K562 (cell line): ENCODE data around the gene HPSE2. TPM values are rescaled to one million over a fixed set of nuclear protein-coding genes. Genes with fewer than 3 reads are reported as not detected.

Source experiments
- BCL6 ChIP-seq: fragments of 250-450 bp; sonication (Bioruptor Pico); IDR thresholded peaks from 2 replicates; pipeline ENCODE4 v1.4.0; 2020
- FOXA3 ChIP-seq, 2 experiments: fragments of 450-650 bp in 1 of 2; sonication (generic) in 1 of 2; formaldehyde crosslinking; IDR thresholded peaks in 1 of 2; conservative IDR thresholded peaks in 1 of 2; 2 replicates each; pipeline versions ENCODE4 v1.4.0 to v1.8.0; 2020 to 2022; ENCODE audit warnings: mild to moderate bottlenecking in 2 of 2, missing genetic modification reagents in 1 of 2
- HNRNPH1 ChIP-seq: fragments of 200-400 bp; formaldehyde crosslinking; optimal IDR thresholded peaks from 2 replicates; pipeline ENCODE3; 2017; ENCODE audit warnings: low read depth, mild to moderate bottlenecking, low read length, moderate library complexity
- HOXB6 ChIP-seq: fragments of 250-450 bp; sonication (Bioruptor Pico); IDR thresholded peaks from 2 replicates; pipeline ENCODE4 v1.5.1; 2022; ENCODE audit warnings: mild to moderate bottlenecking, borderline replicate concordance
- MAFK ChIP-seq: IDR thresholded peaks from 2 replicates; pipeline ENCODE4 v1.6.1; 2011; ENCODE audit warnings: low read length, improper control_type of control experiment
- PTTG1 ChIP-seq: fragments of 450-650 bp; IDR thresholded peaks from 2 replicates; pipeline ENCODE4 v1.6.1; 2016; ENCODE audit warnings: low read depth, mild to moderate bottlenecking, missing genetic modification characterization, missing compliant biosample characterization
- SRF ChIP-seq, 2 experiments: fragments of 250-450, 450-650 bp in 1 of 2; sonication (Bioruptor Pico) in 1 of 2; sonication (generic) in 1 of 2; formaldehyde crosslinking; IDR thresholded peaks; 2 replicates each; pipeline versions ENCODE4 v1.5.0 to v1.5.1; 2020 to 2022; ENCODE audit warnings: mild to moderate bottlenecking in 1 of 2, missing genetic modification reagents in 1 of 2
- SUPT5H ChIP-seq: fragments of 450-650 bp; IDR thresholded peaks from 2 replicates; pipeline ENCODE4 v1.6.1; 2016
- TCF3 ChIP-seq: sonication (generic); formaldehyde crosslinking; IDR thresholded peaks from 2 replicates; pipeline ENCODE4 v1.4.0; 2020; ENCODE audit warnings: mild to moderate bottlenecking, missing genetic modification reagents
- TGIF2 ChIP-seq: sonication (generic); formaldehyde crosslinking; IDR thresholded peaks from 2 replicates; pipeline ENCODE4 v1.8.1; 2022; ENCODE audit warnings: mild to moderate bottlenecking, missing genetic modification reagents, moderate library complexity
- ZNF347 ChIP-seq: fragments of 450-650 bp; formaldehyde crosslinking; IDR thresholded peaks from 2 replicates; pipeline ENCODE4 v1.4.0; 2020; ENCODE audit warnings: low read depth, mild to moderate bottlenecking, moderate library complexity
- ZZZ3 ChIP-seq: fragments of 450-650 bp; IDR thresholded peaks from 2 replicates; pipeline ENCODE4 v1.6.1; 2016; ENCODE audit warnings: antibody characterized with exemption, mild to moderate bottlenecking, moderate library complexity
- polyA plus RNA-seq, 8 experiments: library from polyadenylated mRNA; depleted of rRNA in 4 of 8; stranded (reverse) in 5 of 8; unstranded in 3 of 8; fragments of >200 nt; fragmentation: Nextera tagmentation in 2 of 8; fragmentation: Illumina TruSeq in 1 of 8; extraction: Ambion mirVana in 2 of 8; extraction: Trizol in 1 of 8; gene quantifications; 2 replicates each; pipeline versions ENCODE4 v1.2.1 to v1.2.3, GENCODE V29; 2011 to 2014; ENCODE audit warnings: inconsistent platforms in 1 of 8, missing spikeins in 1 of 8
- total RNA-seq, 7 experiments: library from RNA; depleted of rRNA in 6 of 7; stranded (reverse); fragments of >200 nt in 6 of 7; fragmentation: Illumina TruSeq in 2 of 7; extraction: Trizol in 2 of 7; gene quantifications; 2 replicates each; pipeline versions ENCODE4 v1.2.1 to v1.2.3, GENCODE V29; 2011 to 2021; ENCODE audit warnings: low replicate concordance in 1 of 7
- TF ChIP-seq, protein P1 (sequence below), 2 experiments: fragments of 450-650 bp in 1 of 2; sonication (generic) in 1 of 2; formaldehyde crosslinking; conservative IDR thresholded peaks; 2 replicates each; pipeline versions ENCODE4 v1.4.0 to v1.8.1; 2020 to 2022; ENCODE audit warnings: mild to moderate bottlenecking in 1 of 2, missing genetic modification reagents in 1 of 2
- TF ChIP-seq, protein P2 (sequence below): fragments of 250-450 bp; sonication (Bioruptor Pico); IDR thresholded peaks from 2 replicates; pipeline ENCODE4 v1.4.0; 2020; ENCODE audit warnings: mild to moderate bottlenecking, moderate library complexity
- TF ChIP-seq, protein P3 (sequence below): fragments of 450-650 bp; IDR thresholded peaks from 2 replicates; pipeline ENCODE4 v1.6.1; 2016; ENCODE audit warnings: antibody characterized with exemption
- TF ChIP-seq, protein P4 (sequence below): fragments of 450-650 bp; IDR thresholded peaks from 2 replicates; pipeline ENCODE4 v1.7.0; 2016; ENCODE audit warnings: borderline replicate concordance
- TF ChIP-seq, protein P5 (sequence below): fragments of 450-650 bp; IDR thresholded peaks from 2 replicates; pipeline ENCODE4 v1.6.1; 2018; ENCODE audit not compliant: partially characterized antibody

Gene HPSE2
- total and polyA plus RNA-seq, 9 of the 15 experiments (the other 6 are each of a cell fraction or from before 2014, with no cell fraction given): 0.03 to 0.10 (median 0.04) TPM; not detected in 2

DNA sequence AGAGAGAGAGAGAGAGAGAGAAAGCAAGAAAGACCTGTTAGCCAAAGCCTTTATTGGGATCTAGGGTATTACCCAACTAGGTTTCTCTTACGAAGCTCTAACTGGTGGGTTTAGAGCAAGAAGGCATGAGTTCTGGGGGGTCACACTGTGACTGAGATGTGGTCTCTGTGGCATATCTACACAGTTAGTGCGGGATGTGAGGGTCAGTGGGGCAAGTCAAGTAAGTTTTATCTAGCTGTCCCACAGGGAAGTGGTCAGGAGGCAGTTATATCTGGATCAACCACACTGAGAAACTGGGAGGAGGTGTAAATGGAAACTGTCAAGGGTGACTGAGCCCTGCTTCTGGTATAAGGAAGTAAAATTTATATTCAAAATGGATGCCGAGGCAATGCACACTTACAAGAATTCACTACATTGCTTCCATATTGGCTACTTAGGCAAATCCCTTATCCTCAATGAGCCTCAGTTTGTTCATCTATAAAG lies 457.3 kb downstream of the HPSE2 start (continued):
- TF ChIP-seq, protein P1, sequence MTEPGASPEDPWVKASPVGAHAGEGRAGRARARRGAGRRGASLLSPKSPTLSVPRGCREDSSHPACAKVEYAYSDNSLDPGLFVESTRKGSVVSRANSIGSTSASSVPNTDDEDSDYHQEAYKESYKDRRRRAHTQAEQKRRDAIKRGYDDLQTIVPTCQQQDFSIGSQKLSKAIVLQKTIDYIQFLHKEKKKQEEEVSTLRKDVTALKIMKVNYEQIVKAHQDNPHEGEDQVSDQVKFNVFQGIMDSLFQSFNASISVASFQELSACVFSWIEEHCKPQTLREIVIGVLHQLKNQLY (CRISPR knock-in tag; conservative IDR thresholded peaks at IDR 0.05): no peak
- TF ChIP-seq FOXA3 (CRISPR knock-in tag; conservative IDR thresholded peaks at IDR 0.05 in 1 of 2, IDR thresholded peaks at IDR 0.05 in 1 of 2): no peak
- no peak for TF ChIP-seq MAFK
- no peak for TF ChIP-seq PTTG1
- TF ChIP-seq, protein P2, sequence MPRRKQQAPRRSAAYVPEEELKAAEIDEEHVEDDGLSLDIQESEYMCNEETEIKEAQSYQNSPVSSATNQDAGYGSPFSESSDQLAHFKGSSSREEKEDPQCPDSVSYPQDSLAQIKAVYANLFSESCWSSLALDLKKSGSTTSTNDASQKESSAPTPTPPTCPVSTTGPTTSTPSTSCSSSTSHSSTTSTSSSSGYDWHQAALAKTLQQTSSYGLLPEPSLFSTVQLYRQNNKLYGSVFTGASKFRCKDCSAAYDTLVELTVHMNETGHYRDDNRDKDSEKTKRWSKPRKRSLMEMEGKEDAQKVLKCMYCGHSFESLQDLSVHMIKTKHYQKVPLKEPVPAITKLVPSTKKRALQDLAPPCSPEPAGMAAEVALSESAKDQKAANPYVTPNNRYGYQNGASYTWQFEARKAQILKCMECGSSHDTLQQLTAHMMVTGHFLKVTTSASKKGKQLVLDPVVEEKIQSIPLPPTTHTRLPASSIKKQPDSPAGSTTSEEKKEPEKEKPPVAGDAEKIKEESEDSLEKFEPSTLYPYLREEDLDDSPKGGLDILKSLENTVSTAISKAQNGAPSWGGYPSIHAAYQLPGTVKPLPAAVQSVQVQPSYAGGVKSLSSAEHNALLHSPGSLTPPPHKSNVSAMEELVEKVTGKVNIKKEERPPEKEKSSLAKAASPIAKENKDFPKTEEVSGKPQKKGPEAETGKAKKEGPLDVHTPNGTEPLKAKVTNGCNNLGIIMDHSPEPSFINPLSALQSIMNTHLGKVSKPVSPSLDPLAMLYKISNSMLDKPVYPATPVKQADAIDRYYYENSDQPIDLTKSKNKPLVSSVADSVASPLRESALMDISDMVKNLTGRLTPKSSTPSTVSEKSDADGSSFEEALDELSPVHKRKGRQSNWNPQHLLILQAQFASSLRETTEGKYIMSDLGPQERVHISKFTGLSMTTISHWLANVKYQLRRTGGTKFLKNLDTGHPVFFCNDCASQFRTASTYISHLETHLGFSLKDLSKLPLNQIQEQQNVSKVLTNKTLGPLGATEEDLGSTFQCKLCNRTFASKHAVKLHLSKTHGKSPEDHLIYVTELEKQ (CRISPR knock-in tag): no peak
- TF ChIP-seq SUPT5H: no peak
- TF ChIP-seq TGIF2 (CRISPR knock-in tag): no peak
- TF ChIP-seq SRF (CRISPR knock-in tag; IDR thresholded peaks at IDR 0.05): no peak
- peak; percentile 95 for TF ChIP-seq TCF3 (CRISPR knock-in tag)
- TF ChIP-seq, protein P3, sequence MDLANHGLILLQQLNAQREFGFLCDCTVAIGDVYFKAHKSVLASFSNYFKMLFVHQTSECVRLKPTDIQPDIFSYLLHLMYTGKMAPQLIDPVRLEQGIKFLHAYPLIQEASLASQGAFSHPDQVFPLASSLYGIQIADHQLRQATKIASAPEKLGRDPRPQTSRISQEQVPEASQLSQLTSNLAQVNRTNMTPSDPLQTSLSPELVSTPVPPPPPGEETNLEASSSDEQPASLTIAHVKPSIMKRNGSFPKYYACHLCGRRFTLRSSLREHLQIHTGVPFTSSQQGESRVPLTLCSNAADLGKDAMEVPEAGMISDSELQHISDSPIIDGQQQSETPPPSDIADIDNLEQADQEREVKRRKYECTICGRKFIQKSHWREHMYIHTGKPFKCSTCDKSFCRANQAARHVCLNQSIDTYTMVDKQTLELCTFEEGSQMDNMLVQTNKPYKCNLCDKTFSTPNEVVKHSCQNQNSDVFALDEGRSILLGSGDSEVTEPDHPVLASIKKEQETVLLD: peak; percentile 47; the same call in 1 of the 2 replicates
- TF ChIP-seq, protein P4, sequence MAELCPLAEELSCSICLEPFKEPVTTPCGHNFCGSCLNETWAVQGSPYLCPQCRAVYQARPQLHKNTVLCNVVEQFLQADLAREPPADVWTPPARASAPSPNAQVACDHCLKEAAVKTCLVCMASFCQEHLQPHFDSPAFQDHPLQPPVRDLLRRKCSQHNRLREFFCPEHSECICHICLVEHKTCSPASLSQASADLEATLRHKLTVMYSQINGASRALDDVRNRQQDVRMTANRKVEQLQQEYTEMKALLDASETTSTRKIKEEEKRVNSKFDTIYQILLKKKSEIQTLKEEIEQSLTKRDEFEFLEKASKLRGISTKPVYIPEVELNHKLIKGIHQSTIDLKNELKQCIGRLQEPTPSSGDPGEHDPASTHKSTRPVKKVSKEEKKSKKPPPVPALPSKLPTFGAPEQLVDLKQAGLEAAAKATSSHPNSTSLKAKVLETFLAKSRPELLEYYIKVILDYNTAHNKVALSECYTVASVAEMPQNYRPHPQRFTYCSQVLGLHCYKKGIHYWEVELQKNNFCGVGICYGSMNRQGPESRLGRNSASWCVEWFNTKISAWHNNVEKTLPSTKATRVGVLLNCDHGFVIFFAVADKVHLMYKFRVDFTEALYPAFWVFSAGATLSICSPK: no peak
- TF ChIP-seq HNRNPH1: no peak
- TF ChIP-seq BCL6 (CRISPR knock-in tag): no peak
- no peak for TF ChIP-seq ZZZ3
- TF ChIP-seq, protein P5, sequence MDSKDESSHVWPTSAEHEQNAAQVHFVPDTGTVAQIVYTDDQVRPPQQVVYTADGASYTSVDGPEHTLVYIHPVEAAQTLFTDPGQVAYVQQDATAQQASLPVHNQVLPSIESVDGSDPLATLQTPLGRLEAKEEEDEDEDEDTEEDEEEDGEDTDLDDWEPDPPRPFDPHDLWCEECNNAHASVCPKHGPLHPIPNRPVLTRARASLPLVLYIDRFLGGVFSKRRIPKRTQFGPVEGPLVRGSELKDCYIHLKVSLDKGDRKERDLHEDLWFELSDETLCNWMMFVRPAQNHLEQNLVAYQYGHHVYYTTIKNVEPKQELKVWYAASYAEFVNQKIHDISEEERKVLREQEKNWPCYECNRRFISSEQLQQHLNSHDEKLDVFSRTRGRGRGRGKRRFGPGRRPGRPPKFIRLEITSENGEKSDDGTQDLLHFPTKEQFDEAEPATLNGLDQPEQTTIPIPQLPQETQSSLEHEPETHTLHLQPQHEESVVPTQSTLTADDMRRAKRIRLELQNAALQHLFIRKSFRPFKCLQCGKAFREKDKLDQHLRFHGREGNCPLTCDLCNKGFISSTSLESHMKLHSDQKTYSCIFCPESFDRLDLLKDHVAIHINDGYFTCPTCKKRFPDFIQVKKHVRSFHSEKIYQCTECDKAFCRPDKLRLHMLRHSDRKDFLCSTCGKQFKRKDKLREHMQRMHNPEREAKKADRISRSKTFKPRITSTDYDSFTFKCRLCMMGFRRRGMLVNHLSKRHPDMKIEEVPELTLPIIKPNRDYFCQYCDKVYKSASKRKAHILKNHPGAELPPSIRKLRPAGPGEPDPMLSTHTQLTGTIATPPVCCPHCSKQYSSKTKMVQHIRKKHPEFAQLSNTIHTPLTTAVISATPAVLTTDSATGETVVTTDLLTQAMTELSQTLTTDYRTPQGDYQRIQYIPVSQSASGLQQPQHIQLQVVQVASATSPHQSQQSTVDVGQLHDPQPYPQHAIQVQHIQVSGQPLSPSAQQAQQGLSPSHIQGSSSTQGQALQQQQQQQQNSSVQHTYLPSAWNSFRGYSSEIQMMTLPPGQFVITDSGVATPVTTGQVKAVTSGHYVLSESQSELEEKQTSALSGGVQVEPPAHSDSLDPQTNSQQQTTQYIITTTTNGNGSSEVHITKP: no peak
- TF ChIP-seq ZNF347 (CRISPR knock-in tag): no peak
- no peak for TF ChIP-seq HOXB6 (CRISPR knock-in tag)
